B cell (primary cell): ENCODE data around the gene NPTX2. TPM values are rescaled to one million over a fixed set of nuclear protein-coding genes. Genes with fewer than 3 reads are reported as not detected.

Source experiments
- ATAC-seq: fragments of 200-7000 bp; cut with Tn5 transposase; one replicate; pipeline ENCODE4 v1.10.0; 2021; ENCODE audit warnings: low read depth, mild to moderate bottlenecking, moderate number of reproducible peaks, moderate library complexity
- CTCF ChIA-PET: fragments of 350-600 bp; sonication (Branson Sonifier 250); formaldehyde crosslinking; loops from one replicate; lab custom pipeline; 2021; ENCODE audit warnings: antibody characterized with exemption, inconsistent platforms; lab: Charles Lee
- POLR2A ChIA-PET: fragments of 350-600 bp; sonication (Branson Sonifier 250); formaldehyde crosslinking; loops from one replicate; lab custom pipeline; 2021; ENCODE audit warnings: antibody characterized with exemption; lab: Charles Lee
- DNase-seq: peaks from one replicate; pipeline ENCODE4 v3.0.0; 2013
- H2AFZ ChIP-seq: 2 replicates; pipeline ENCODE4 v1.6.1; 2012; ENCODE audit warnings: mild to moderate bottlenecking, low read depth, low read length; ENCODE audit not compliant: insufficient read depth, poor library complexity, severe bottlenecking
- H3K27ac ChIP-seq, 2 donors: 1 replicate in 1 of 2; 2 replicates in 1 of 2; pipeline ENCODE4 v1.5.1; 2012 to 2013; ENCODE audit warnings: low read length in 2 of 2, mild to moderate bottlenecking in 2 of 2, moderate library complexity in 1 of 2
- H3K27me3 ChIP-seq, 4 experiments: fragments of 200-600 bp in 1 of 4; sonication (generic) in 1 of 4; replicated peaks in 1 of 4; 1 replicate in 2 of 4; 2 replicates in 2 of 4; pipeline versions ENCODE4 v1.6.1 to v1.7.0; 2013 to 2016; ENCODE audit warnings: low read length in 3 of 4, mild to moderate bottlenecking in 2 of 4, mixed read lengths in 1 of 4, moderate library complexity in 1 of 4; ENCODE audit not compliant: insufficient read depth in 4 of 4, control insufficient read depth in 3 of 4; ENCODE audit errors: control extremely low read depth in 1 of 4
- H3K36me3 ChIP-seq, 2 experiments: replicated peaks in 1 of 2; 1 replicate in 1 of 2; 2 replicates in 1 of 2; pipeline versions ENCODE4 v1.6.1 to v1.7.1; 2013; ENCODE audit warnings: low read length in 1 of 2; ENCODE audit not compliant: insufficient read depth in 2 of 2, control insufficient read depth in 1 of 2; ENCODE audit errors: control extremely low read depth in 1 of 2, extremely low read depth in 1 of 2
- H3K4me1 ChIP-seq, 2 donors: fragments of 200-600 bp in 1 of 2; sonication (generic) in 1 of 2; 1 replicate in 1 of 2; 2 replicates in 1 of 2; pipeline versions ENCODE4 v1.5.1 to v1.6.1; 2013 to 2017; ENCODE audit warnings: low read length in 2 of 2; ENCODE audit not compliant: control insufficient read depth in 2 of 2, insufficient read depth in 2 of 2
- H3K4me2 ChIP-seq: replicated peaks from 2 replicates; pipeline ENCODE3; 2012; ENCODE audit warnings: mild to moderate bottlenecking, low read depth, low read length; ENCODE audit not compliant: poor library complexity, severe bottlenecking
- H3K4me3 ChIP-seq, 5 experiments: fragments of 200-600 bp in 1 of 5; sonication (generic) in 1 of 5; 1 replicate in 3 of 5; 2 replicates in 2 of 5; pipeline versions ENCODE4 v1.5.1 to v1.7.0; 2011 to 2016; ENCODE audit warnings: low read length in 4 of 5, mild to moderate bottlenecking in 4 of 5, low read depth in 2 of 5, control low read depth in 1 of 5, moderate library complexity in 1 of 5; ENCODE audit not compliant: insufficient read depth in 1 of 5; ENCODE audit errors: control extremely low read depth in 1 of 5, extremely low read depth in 1 of 5
- H3K79me2 ChIP-seq: fragments of 200-600 bp; sonication (generic); one replicate; pipeline ENCODE4 v1.6.0; 2016; ENCODE audit warnings: low read length; ENCODE audit not compliant: control insufficient read depth, insufficient read depth
- H3K9ac ChIP-seq: fragments of 200-600 bp; sonication (generic); 2 replicates; pipeline ENCODE4 v1.6.1; 2017; ENCODE audit warnings: mild to moderate bottlenecking, low read length, moderate library complexity
- H3K9me3 ChIP-seq, 3 donors: one replicate each; pipeline versions ENCODE4 v1.6.1 to v1.7.1; 2013; ENCODE audit warnings: low read length in 2 of 3; ENCODE audit not compliant: control insufficient read depth in 2 of 3, insufficient read depth in 1 of 3; ENCODE audit errors: control extremely low read depth in 1 of 3
- H4K20me1 ChIP-seq: 2 replicates; pipeline ENCODE4 v1.6.0; 2012; ENCODE audit warnings: mild to moderate bottlenecking, low read length; ENCODE audit not compliant: insufficient read depth, control insufficient read depth, poor library complexity, severe bottlenecking
- H3K27ac Mint-ChIP-seq: one replicate; pipeline ENCODE4 v1.8.0; 2021; ENCODE audit warnings: mixed read lengths
- H3K27me3 Mint-ChIP-seq: one replicate; pipeline ENCODE4 v1.8.0; 2021; ENCODE audit warnings: mixed read lengths
- H3K4me1 Mint-ChIP-seq: one replicate; pipeline ENCODE4 v1.8.0; 2021; ENCODE audit warnings: mixed read lengths
- H3K4me3 Mint-ChIP-seq: one replicate; pipeline ENCODE4 v1.8.0; 2021; ENCODE audit warnings: mixed read lengths
- H3K9me3 Mint-ChIP-seq: one replicate; pipeline ENCODE4 v1.8.0; 2022; ENCODE audit warnings: mixed read lengths; ENCODE audit not compliant: insufficient read depth
- CTCF ChIP-seq: fragments of 200-600 bp; IDR thresholded peaks from one replicate; pipeline ENCODE4 v1.8.0; 2022; ENCODE audit warnings: antibody characterized with exemption, mild to moderate bottlenecking
- EZH2 ChIP-seq: IDR thresholded peaks from 2 replicates; pipeline ENCODE4 v1.6.1; 2012; ENCODE audit warnings: borderline replicate concordance, low read depth, mild to moderate bottlenecking, moderate library complexity, low read length; ENCODE audit not compliant: insufficient read depth, poor library complexity, severe bottlenecking
- WGBS: methylation state at CpG from one replicate; pipeline ENCODE4 v1.1.5; 2013; ENCODE audit warnings: missing lambda C conversion rate; ENCODE audit not compliant: insufficient coverage; 5-methylcytosine and 5-hydroxymethylcytosine counted together
- intact Hi-C: fragments of 100-400 bp; cut with micrococcal nuclease; formaldehyde crosslinking; loops from one replicate; pipeline ENCODE4 v1.10.0; 2022
- polyA plus RNA-seq: library from polyadenylated mRNA; depleted of rRNA; stranded (reverse); fragments of >200 nt; gene quantifications from 2 replicates; pipeline ENCODE4 v1.2.3, GENCODE V29; 2012
- total RNA-seq, 2 donors: library from RNA; stranded (reverse); fragments of 120-200 nt in 1 of 2; gene quantifications; 1 replicate in 1 of 2; 2 replicates in 1 of 2; pipeline versions ENCODE4 v1.2.3 to v1.2.4, GENCODE V29; 2013 to 2022

Gene NPTX2
- total and polyA plus RNA-seq, 2 donors (not counting 1 experiment from before 2014, with no cell fraction given) = not detected

GRCh38 chr7:98602755-98603398, 14.2 kb upstream of the NPTX2 start:
- Histone ChIP-seq H3K4me1 (no peaks in the 10 kb centered on the region), H3K79me2 (no peaks in the 10 kb centered on the region), H2AFZ (no peak overlapping the region), H3K27me3 (peaks cover 0 to 4% (median 0%) of the 10 kb centered on the region in 4 experiments), H3K36me3 (no peaks in the 10 kb centered on the region), H3K4me2 (no peak overlapping the region), H3K9me3 (no peaks in the 10 kb centered on the region), H4K20me1 (no peaks in the 10 kb centered on the region), H3K9ac (no peak overlapping the region), H3K4me3 (no peak overlapping the region), H3K27ac (no peak overlapping the region)
- CTCF ChIA-PET = no interaction called here
- ATAC-seq (no peak), DNase-seq (no peak)
- intact Hi-C loops = no loop called here
- Mint-ChIP-seq H3K9me3 (no peaks in the 10 kb centered on the region), H3K4me3 (no peak overlapping the region), H3K27ac (no peak overlapping the region), H3K27me3 (peaks cover 13% of the 10 kb centered on the region), H3K4me1 (no peaks in the 10 kb centered on the region)
- POLR2A ChIA-PET = no interaction called here
- 84% methylated on average over 2 of the region's 3 CpGs for WGBS
- no peak for TF ChIP-seq EZH2
- no peak for TF ChIP-seq CTCF

GRCh38 chr7:98603399-98603788, 13.7 kb upstream of the NPTX2 start:
- no peaks in the 10 kb centered on the region for H3K9me3 ChIP-seq
- no peak overlapping the region for H3K4me2 ChIP-seq
- H3K27ac Mint-ChIP-seq = no peak overlapping the region
- no peak overlapping the region for H2AFZ ChIP-seq
- H3K36me3 ChIP-seq = no peaks in the 10 kb centered on the region
- ATAC-seq (no peak), DNase-seq (no peak)
- intact Hi-C loops = no loop called here
- no peak overlapping the region for H3K27ac ChIP-seq
- POLR2A ChIA-PET = no interaction called here
- no peaks in the 10 kb centered on the region for H3K9me3 Mint-ChIP-seq
- H3K4me1 ChIP-seq = no peaks in the 10 kb centered on the region
- 94% methylated on average over 3 of the region's 3 CpGs for WGBS
- no peak overlapping the region for H3K9ac ChIP-seq
- H4K20me1 ChIP-seq = no peaks in the 10 kb centered on the region
- H3K4me3 Mint-ChIP-seq = no peak overlapping the region
- no peaks in the 10 kb centered on the region for H3K4me1 Mint-ChIP-seq
- TF ChIP-seq CTCF (no peak), EZH2 (no peak)
- H3K27me3 Mint-ChIP-seq = peaks cover 18% of the 10 kb centered on the region
- H3K4me3 ChIP-seq = no peak overlapping the region
- H3K79me2 ChIP-seq = no peaks in the 10 kb centered on the region
- peaks cover 0 to 4% (median 0%) of the 10 kb centered on the region in 4 experiments for H3K27me3 ChIP-seq
- CTCF ChIA-PET = no interaction called here
